NCI-H2171 (cell line): ENCODE measurements around the gene SPEM2.
A peak's percentile ranks its signal among the peaks of the same experiment; 100 is the strongest.

Experiments
- DNase-seq: peaks from one replicate; lab custom pipeline; 2025; lab: John Stamatoyannopoulos, UW

SPEM2 gene

GRCh38 chr17:7425316-7425715, at the start of gene SPEM2:
TSS of gene SPEM2 (plus strand) at chr17:7425616. CDS start at chr17:7425689, 73 bp downstream.
- DNase-seq, result no peak

- DNase-seq, result no peak
Observed at GRCh38 chr17:7379134-7379533, 46.3 kb upstream of the SPEM2 start.

- no peak for DNase-seq
Observed at GRCh38 chr17:7380321-7380720, 45.1 kb upstream of the SPEM2 start.

GRCh38 chr17:7380855-7381683, 44.3 kb upstream of the SPEM2 start, which contains the start of gene TNK1:
TSS of gene TNK1 (plus strand) at chr17:7381089. CDS start at chr17:7382927, 1,838 bp downstream.
- DNase-seq, result no peak

GRCh38 chr17:7382901-7383300, 42.5 kb upstream of the SPEM2 start:
- no peak for DNase-seq

- no peak for DNase-seq
Observed at GRCh38 chr17:7383371-7383741, 42.1 kb upstream of the SPEM2 start.

- no peak for DNase-seq
Observed at GRCh38 chr17:7383742-7384488, 41.5 kb upstream of the SPEM2 start.

GRCh38 chr17:7384489-7385081, 40.8 kb upstream of the SPEM2 start:
- no peak for DNase-seq

GRCh38 chr17:7388856-7389255, 36.6 kb upstream of the SPEM2 start:
- no peak for DNase-seq

GRCh38 chr17:7389924-7390910, 35.2 kb upstream of the SPEM2 start:
- no peak for DNase-seq

GRCh38 chr17:7391307-7391706, 34.1 kb upstream of the SPEM2 start:
- DNase-seq, result no peak

- DNase-seq, result no peak
Observed at GRCh38 chr17:7392696-7393612, 32.5 kb upstream of the SPEM2 start.

- DNase-seq, result peak; percentile 66
Observed at GRCh38 chr17:7393613-7394451, 31.6 kb upstream of the SPEM2 start.

- peak; percentile 81 for DNase-seq
Observed at GRCh38 chr17:7394452-7395191, 30.8 kb upstream of the SPEM2 start, which contains the start of gene PLSCR3. TSS of gene PLSCR3 (minus strand) at chr17:7394525. CDS start at chr17:7394110, 415 bp downstream.

GRCh38 chr17:7396147-7396546, 29.3 kb upstream of the SPEM2 start:
- DNase-seq, result no peak

- DNase-seq, result no peak
Observed at GRCh38 chr17:7398612-7399011, 26.8 kb upstream of the SPEM2 start.

GRCh38 chr17:7403043-7403726, 22.2 kb upstream of the SPEM2 start:
- DNase-seq, result no peak

- no peak for DNase-seq
Observed at GRCh38 chr17:7403727-7403976, 21.8 kb upstream of the SPEM2 start.
